Epithelial cell of proximal tubule (primary cell): ENCODE results near the gene NCAPD3. TPM values are rescaled to one million over a fixed set of nuclear protein-coding genes. Genes with fewer than 3 reads are reported as not detected.

Source experiments
- DNase-seq: peaks from one replicate; pipeline ENCODE4 v3.0.0-alpha.2; 2011; ENCODE audit warnings: low read depth
- H3K4me3 ChIP-seq: 2 replicates; pipeline ENCODE4 v1.5.1; 2011; ENCODE audit warnings: low read depth, mild to moderate bottlenecking, low read length
- total RNA-seq: library from RNA; depleted of rRNA; stranded (reverse); fragments of >200 nt; gene quantifications from 2 replicates; pipeline ENCODE4 v1.2.3, GENCODE V29; 2015
- TF ChIP-seq, protein P1 (sequence below): conservative IDR thresholded peaks from 2 replicates; pipeline ENCODE4 v1.5.1; 2012; ENCODE audit warnings: low read depth, mild to moderate bottlenecking, low read length

Gene NCAPD3
- total RNA-seq, 1 donor from 2014 or later: 16.2 TPM

DNA sequence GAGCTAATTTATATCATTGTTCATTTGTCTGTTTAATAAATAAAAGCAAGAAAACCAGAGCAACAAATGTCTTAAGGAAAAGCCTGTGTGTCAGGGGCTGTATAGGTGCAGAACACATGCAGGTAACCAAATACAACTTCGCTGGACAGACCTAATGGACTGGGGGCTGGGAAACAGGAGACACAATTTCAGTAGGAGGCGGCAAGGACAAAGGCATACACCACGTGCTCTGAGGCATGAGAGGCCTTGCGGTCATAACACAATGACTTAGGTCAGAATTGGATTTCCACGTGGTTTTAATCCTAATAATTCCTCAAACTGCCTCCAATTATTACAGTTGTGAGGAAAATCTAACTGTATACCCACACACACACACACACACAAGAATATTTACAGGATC, 43.7 kb upstream of the NCAPD3 start:
- DNase-seq: no peak
- TF ChIP-seq, protein P1, sequence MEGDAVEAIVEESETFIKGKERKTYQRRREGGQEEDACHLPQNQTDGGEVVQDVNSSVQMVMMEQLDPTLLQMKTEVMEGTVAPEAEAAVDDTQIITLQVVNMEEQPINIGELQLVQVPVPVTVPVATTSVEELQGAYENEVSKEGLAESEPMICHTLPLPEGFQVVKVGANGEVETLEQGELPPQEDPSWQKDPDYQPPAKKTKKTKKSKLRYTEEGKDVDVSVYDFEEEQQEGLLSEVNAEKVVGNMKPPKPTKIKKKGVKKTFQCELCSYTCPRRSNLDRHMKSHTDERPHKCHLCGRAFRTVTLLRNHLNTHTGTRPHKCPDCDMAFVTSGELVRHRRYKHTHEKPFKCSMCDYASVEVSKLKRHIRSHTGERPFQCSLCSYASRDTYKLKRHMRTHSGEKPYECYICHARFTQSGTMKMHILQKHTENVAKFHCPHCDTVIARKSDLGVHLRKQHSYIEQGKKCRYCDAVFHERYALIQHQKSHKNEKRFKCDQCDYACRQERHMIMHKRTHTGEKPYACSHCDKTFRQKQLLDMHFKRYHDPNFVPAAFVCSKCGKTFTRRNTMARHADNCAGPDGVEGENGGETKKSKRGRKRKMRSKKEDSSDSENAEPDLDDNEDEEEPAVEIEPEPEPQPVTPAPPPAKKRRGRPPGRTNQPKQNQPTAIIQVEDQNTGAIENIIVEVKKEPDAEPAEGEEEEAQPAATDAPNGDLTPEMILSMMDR: no peak
- no peak overlapping the region for H3K4me3 ChIP-seq

DNA sequence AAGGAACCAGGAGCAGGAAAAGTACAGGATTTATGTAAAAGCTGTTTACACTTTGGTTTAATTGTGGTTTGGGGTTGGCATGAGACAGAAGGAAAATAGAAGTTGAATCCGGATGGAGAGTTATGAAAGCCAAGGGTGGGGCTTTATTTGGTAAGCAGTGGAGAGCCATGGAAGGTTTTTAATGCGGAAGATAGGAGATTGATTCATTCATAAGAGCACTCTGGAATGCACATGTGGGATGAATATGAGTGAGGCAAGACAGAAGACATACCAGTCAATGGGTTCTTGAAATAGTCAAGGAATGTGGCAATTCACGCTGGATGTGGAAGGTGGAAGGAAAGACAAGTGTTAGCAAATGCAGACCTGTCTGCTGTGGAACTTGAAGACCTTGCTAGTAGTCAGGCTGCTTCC, 43.1 kb upstream of the NCAPD3 start:
- TF ChIP-seq, protein P1: no peak
- no peak for DNase-seq
- no peak overlapping the region for H3K4me3 ChIP-seq

DNA sequence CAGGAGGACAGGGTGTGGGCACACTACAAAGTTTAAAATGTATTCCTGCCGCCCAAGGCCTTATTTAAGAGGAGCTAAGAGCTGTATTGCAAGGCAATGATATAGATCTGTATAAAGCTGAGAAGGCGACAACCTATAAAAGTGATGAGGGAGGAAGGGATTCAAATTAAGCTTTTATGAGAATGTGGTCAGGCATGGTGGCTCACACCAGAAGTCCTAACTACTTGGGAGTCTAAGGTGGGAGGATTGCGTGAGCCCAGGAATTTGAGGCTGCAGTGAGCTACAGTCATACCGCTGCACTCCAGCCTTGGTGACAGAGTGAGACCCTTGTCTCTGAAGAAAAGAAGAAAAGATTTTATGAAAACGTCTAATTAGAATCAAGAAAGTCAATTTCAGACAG, 42.7 kb upstream of the NCAPD3 start:
- DNase-seq: no peak
- H3K4me3 ChIP-seq: no peak overlapping the region
- TF ChIP-seq, protein P1: no peak

DNA sequence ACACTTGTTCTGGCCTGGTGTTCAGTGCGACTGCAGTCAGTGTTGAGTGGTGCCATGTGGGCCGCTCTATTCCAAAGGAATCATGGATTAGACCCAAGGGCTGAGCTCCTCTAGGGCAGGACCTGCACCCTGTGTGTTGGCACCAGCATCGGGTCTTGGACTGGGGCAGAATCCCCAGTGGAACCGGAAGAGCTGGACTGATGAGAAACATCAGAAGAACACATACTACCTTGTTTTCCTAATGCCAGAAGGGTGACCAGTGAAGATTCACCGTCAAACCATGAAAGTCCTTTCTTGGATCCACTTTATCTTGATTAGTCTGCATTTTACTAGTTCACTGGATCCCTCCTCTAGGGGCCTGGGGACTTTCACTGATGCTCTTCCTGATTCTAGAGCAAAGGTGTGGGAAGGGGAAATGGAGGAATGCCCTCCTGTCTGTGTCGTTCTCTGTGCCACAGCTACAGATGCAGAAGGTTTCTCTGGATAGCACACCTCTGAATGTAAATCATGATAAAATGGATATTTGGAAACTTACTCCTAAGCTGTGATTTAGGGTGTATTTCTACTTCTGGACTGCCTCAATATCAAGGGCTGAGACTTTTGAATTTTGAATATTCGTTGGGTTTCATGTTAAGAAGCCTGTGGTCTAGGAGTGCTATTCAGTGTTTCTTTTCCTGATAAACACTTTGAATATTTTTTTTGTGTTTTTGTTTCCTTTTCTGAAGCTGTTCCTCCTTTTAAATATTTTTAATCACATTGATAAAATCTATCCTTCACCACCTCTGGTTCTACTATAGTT, 41.4 kb upstream of the NCAPD3 start:
- H3K4me3 ChIP-seq: no peak overlapping the region
- no peak for DNase-seq
- TF ChIP-seq, protein P1: no peak

DNA sequence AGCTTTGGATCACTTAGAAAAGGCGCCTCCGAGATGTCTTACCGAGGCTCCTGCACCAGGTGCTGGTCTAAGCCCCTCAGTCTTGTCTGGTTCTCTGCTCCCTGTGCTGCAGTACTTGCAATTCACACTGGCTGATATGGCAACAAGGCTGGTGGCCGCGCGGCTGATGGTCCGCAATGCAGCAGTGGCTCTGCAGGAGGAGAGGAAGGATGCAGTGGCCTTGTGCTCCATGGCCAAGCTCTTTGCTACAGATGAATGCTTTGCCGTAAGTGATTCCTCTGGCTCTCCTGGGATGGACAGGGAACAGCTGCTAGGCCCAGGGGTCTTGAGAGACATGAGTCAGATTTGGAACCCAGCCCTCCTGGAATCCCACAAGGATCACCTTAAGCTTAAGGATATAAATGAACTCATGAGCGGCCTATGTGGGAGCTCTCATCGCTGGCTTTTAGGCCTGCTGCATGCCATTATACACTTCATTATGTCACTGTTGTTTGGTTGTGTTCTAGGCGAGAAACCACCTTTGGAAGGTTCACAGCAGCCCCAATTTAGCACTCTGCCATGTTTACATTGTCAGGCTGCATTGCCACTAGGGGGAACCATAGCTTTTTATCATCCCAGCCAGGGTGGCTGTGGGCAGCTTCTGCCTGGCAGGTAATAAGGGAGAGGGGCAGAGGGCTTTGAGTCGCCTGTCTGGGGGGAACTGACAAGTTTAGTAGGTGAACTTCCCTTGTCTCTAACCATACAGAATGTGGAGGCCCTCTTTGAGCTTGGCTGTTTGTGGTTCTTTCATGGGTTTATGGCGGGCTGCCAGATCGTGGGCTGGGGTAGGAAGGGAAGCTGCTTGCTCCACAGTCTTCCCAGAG, 38.1 kb upstream of the NCAPD3 start:
- DNase-seq: no peak
- H3K4me3 ChIP-seq: no peak overlapping the region
- TF ChIP-seq, protein P1: peak; percentile 70

DNA sequence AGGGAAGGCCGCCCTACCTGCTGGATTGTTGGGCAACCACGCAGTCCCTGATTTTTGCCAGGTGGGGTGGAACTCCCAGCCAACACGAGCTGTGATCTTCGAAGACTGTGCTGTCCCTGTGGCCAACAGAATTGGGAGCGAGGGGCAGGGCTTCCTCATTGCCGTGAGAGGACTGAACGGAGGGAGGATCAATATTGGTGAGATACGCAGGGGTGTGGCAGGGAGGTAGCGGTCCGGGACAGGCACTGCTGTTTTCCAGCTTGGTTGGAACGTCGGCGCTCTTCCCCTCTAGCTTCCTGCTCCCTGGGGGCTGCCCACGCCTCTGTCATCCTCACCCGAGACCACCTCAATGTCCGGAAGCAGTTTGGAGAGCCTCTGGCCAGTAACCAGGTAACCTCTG, 37.2 kb upstream of the NCAPD3 start:
- TF ChIP-seq, protein P1: no peak
- no peak overlapping the region for H3K4me3 ChIP-seq
- no peak for DNase-seq

DNA sequence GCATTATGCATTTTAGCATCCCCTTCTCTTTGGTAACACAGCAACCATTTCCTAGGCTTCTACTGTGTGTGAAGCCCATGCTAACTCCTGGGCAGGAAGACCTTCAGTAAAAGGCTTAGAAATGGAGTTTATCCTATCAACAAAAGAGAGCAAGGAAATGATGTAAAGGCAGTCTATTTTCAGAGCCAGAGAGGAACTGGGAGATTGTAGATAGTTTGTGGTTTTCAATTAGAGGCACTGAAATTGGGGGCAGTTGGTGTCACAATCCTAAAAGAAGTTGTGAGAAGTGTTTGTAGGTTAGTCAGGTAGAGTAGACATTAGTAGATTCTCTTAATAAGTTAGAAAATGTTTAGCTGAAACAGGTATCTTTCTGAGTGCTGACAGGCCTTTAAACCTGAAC, 36.7 kb upstream of the NCAPD3 start:
- TF ChIP-seq, protein P1: no peak
- no peak for DNase-seq
- H3K4me3 ChIP-seq: no peak overlapping the region
